Right lung (tissue), 5 donors: ENCODE results near the gene HYKK. TPM values are rescaled to one million over a fixed set of nuclear protein-coding genes. Genes with fewer than 3 reads are reported as not detected.
"Not testable (repeated sequence)": the region's sequence is repeated elsewhere in the genome, so short reads cannot be mapped to it uniquely, and the experiment has no call there.

Source experiments
- DNase-seq, 2 donors: peaks; one replicate each; pipeline ENCODE4 v3.0.0-alpha.2; 2013
- polyA plus RNA-seq, 5 donors: library from polyadenylated mRNA; unstranded; fragments of 120-200 nt; gene quantifications; one replicate each; pipeline versions ENCODE4 v1.2.1 to v1.2.3, GENCODE V29; 2013; ENCODE audit warnings: inconsistent platforms in 1 of 5, low replicate concordance in 1 of 5; ENCODE audit not compliant: insufficient read length in 5 of 5, insufficient read depth in 1 of 5

HYKK gene
- polyA plus RNA-seq, 5 donors: 4.3 to 6.9 (median 6.1) TPM

DNA sequence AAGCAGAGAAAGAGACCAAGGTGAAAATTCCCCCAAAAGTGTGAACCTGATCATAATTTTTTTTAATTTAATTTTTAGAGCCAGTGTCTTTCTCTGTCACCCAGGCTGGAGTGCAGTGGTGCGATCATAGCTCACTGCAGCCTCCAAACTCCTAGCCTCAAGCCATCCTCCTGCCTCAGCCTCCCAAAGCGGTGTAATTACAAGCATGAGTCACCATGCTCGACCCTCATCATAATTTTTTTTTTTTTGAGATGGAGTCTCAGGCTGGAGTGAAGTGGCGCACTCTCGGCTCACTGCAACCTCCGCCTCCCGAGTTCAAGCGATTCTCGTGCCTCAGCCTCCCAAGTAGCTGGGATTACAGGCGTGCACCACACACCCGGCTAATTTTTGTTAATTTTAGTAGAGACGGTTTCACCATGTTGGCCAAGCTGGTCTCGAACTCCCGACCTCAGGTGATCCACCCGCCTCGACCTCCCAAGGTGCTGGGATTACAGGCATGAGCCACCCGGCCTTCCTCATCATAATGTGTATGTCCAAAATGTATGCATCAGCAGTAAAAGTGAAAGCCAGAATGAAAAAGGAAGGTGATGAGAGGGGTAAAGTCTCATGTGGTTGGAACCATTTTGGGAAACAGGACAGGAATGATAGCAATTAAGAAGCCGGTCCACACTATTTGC is 32.2 kb downstream of the HYKK start:
- not testable (repeated sequence) for DNase-seq

DNA sequence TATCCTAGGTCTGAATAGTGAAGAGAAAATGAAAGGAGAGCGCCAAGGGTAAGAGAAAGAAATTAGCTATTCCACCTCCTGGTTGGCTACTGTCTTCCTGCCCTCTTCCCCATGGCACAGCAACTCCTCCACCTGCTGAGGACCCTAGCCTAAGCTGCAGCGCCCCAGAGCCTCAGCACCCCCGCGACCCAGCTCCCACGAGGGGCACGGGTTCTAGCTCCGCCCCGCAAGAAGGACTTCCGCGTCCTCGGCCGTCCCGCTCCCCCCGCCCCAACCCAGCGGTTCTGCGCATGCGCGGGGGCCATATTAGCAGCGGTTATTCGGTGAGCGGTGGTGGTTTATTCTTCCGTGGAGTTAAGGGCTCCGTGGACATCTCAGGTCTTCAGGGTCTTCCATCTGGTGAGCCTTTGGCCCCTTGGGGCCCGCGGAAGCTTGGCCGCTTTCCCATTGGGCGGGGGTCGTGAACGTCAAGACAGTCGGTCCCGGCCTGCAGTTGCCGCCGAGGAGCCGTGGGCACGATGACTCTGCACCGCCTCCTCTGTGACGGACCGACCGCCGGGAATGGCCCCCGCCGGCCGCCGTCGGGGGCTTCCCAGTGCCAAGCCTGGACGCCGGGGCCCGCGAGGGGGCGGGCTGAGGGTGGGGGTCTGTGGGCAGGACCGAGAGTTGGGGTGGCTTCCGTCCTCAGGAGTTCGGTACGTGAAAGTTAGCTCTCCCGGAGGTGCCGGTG is 32.9 kb downstream of the HYKK start, which contains the start of gene PSMA4:
Gene PSMA4 (plus strand): TSS at position 304 of the 730 bp plus-strand sequence. CDS start 1,484 bp downstream, outside the sequence.
- DNase-seq: peak; percentile 93 to 94

DNA sequence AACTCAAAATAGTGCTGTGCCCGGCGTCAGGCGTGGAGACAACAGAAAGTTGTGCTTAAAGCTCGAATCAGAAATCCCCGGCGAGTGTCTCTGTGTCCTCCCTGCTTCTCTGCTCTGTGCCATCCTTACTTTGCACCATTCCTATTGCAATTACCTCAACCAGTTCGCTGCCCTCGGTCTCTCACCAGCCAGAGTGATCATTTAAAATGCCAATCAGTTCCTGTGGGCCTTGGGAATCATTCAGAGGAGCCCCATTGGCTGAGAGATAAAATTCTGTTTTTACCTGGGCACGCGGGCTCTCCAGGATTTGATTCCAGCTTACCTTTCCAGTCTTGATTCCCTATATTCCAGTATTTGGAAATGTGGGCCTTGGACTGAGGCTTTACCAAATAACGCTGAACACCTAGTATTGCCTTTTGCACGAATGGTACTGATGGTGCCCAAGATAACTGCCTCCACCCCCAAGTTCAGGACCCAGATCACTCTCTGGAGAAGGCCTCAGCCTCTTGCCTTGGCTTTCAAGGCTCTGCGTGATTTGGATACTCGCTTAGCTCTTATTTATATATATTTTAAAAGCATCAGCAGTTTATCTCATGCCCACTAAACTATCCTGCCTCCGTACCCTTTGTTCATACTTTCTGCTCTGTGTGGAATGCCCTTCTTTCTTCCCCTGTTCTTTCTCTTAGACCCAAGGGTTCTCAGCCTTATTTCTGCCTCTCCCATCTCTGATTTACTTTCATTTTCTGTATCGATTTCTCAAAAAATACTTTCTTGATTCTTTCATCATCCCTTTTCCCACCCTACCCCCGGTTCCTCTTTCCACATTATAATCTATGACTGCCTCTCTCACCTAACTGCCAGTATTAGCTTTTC is 33.7 kb downstream of the HYKK start:
- DNase-seq: no peak

DNA sequence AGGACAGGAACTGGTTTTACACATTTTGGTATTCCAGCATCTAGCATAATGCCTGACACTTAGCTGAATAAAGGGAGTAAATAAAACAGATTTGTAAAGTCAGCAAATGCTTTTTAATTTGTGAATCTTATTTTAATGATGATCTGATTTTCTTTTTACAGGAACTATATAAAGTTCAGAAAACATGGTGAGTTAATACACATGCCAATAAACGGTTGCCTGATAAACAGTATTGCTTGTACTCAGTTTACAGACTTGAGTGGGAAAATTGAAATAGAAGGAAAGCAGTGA is 34.3 kb downstream of the HYKK start:
- DNase-seq: no peak

GRCh38 chr15:78542647-78543046 is 35.3 kb downstream of the HYKK start:
- DNase-seq: no peak

DNA sequence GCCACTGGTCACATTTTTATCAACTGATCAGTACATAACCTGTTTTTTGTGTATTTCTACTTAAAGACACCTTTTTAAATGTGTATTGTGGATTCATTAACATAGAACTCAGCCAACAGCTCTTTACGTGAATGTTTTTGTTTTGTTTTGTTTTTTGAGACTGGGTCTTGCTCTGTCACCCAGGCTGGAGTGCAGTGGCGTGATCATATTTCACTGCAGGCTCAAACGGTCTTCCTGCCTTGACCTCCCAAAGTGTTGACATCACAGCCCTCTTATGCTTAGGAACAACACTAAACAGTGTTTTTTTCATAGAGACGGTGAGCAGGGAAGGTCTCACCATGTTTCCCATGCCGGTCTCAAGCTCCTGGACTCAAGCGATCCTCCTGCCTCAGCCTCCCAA is 42.8 kb downstream of the HYKK start:
- no peak for DNase-seq

DNA sequence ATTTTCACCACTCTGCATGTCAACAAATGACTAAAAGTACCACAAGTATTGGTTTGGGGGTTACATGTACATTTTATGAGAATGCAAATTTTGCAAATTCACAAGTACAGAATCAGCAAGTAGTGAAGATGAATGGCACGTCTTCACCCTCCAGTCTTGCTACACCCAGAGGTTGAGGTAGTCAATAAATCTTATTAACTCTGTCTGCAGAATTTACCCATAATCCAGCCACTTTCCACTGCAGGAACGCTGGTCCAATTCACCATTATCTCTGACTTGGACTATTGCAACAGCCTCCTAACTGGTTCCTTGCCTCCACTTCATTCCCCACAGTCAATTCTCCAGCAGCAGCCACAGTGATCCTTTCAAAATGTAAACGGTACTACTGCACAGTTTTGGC is 43.4 kb downstream of the HYKK start:
- no peak for DNase-seq

- no peak for DNase-seq
Measured at GRCh38 chr15:78551902-78552301, 44.5 kb downstream of the HYKK start.

GRCh38 chr15:78552597-78552996 is 45.2 kb downstream of the HYKK start:
- no peak for DNase-seq

DNA sequence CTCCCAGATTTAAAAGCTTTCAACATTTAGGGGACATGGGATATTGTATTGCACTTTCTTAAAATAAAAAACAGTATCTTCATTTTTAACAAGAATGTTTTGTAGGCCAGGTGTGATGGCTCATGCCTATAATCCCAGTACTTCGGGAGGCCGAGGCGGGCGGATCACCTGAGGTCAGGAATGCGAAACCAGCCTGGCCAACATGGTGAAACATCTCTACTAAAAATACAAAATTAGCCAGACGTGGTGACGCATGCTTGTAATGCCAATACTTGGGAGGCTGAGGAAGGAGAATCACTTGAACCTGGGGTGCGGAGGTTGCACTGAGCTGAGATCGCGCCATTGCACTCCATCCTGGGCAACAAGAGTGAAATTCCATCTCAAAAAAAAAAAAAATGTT is 52.8 kb downstream of the HYKK start:
- not testable (repeated sequence) for DNase-seq

- DNase-seq: no peak
Measured at GRCh38 chr15:78561490-78561889, 54.1 kb downstream of the HYKK start.

DNA sequence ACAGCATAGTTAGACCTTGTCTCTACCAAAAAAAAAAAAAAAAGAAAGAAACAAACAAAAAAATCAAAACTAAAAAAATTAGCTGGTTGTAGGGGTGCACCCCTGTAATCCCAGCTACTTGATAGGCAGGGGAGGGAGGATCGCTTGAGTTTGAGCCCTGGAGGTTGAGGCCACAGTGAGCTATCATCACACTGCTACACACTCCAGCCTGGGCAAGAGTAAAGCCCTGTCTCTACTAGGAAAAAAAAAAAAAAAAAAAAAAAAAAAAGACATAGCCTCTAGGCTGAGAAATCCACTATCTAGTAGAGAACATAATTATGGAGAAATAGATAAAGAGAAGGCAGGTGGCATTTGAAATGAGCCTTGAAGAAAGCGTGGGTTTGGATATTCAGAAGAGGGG is 55.7 kb downstream of the HYKK start:
- no peak for DNase-seq

DNA sequence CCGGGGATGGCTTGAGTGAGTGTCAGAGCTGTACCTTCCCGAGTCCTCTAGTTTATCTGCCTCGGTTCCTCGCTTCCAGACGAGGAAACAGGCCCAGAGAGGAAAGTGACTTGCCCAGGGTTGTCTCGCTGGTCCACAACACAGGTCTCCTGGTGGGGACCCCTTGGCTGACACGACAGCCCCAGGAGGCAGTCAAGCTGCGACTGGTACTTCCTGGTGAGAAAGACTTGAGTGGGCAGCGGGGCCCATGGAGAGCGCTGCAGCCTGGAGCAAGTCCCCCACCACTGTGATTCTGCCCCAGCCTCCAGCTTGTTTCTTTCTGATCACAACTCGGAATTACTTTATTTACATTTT is 57.3 kb downstream of the HYKK start:
- DNase-seq: no peak

DNA sequence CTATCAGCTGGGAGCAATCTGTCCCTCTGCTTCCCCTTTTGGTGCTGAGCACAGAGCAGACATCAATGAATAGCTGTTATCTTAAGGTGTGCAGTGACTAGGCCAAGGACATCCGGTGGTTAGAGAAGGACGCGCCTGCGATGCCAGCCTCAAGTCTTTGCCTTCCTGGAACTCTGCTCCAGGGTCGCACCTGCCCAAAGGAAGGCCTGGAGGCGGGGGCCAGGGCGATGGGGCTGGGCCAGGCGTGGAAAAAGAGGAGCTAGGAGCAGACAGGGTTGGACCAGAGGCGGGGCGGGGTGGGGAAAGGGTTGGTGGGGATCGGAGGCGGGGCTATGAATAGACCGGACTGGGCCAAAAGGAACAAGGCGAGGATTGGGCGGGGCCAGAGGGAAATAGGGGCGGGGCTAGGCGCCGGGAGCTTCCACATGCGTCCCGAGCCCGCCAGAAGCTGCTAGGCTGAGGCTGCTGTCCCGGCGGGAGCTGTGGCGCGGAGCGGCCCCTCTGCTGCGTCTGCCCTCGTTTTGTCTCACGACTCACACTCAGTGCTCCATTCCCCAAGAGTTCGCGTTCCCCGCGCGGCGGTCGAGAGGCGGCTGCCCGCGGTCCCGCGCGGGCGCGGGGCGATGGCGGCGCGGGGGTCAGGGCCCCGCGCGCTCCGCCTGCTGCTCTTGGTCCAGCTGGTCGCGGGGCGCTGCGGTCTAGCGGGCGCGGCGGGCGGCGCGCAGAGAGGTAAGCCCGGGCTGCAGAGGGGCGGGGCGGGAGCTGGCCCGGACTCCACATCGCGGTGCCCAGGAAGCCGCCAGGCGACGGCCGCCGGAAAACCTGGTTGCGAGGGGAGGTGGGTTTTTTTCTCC is 57.9 kb downstream of the HYKK start, which contains the start of gene CHRNA5:
Gene CHRNA5 (plus strand): TSS at position 424 of the 854 bp plus-strand sequence. CDS start 200 bp downstream, at position 624.
- peak; percentile 68 to 70 for DNase-seq

GRCh38 chr15:78565951-78566774 is 58.8 kb downstream of the HYKK start:
- DNase-seq: peak; percentile 1 to 10

DNA sequence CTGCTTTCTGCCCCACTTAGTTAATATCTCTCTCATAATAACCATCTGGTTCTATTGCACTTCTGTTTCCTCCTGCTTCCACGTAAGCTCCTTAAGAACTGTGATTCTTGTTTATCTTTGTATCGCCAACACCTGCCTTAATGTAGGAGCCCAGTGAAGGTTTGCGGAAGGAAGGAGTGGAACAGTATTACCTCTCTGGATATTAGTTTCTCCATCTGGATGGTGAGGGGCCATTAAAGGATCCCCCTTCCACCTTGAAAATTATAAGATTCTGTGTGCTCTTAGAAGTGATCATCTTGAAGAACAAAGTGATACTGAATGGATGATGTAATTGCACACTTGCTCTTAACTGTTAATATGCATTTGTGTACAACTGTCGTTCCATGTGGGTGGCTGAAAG is 60.2 kb downstream of the HYKK start:
- no peak for DNase-seq

DNA sequence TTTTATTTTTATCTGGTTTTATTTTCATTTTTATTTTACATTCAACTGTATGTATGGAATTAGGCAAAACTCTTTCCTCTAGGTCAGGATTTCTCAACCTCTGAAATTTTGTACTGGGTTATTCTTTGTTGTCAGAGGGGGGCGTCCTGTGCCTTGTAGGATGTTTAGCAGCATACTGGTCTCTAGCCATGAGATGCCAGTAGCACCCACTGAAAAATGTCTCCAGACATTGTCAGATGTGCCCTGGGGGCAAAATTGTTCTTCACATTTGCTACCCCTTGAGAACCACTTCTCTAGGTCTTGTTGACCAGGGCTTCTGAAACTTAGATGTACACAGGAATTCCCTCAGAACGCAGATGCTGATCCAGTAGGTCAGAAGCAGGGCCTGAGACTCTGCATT is 63.3 kb downstream of the HYKK start:
- no peak for DNase-seq

DNA sequence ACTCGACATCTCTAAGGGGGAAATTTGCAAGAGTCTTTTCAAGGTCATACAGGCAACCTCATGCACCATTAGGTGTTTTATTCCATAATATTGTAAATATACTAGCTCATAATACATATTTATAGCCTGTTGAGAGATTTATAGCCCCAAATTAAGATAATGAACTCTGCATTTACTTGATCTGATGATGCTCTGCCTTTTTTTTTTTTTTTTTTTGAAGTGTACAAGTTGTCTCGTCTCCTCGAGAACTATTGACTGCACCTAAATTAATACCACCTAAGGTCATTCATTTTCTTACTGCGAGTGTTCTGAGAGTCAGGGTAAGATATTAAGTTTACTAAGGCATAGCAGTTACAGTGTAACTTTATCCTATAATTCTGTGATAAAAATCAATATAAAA is 64.0 kb downstream of the HYKK start:
- no peak for DNase-seq

DNA sequence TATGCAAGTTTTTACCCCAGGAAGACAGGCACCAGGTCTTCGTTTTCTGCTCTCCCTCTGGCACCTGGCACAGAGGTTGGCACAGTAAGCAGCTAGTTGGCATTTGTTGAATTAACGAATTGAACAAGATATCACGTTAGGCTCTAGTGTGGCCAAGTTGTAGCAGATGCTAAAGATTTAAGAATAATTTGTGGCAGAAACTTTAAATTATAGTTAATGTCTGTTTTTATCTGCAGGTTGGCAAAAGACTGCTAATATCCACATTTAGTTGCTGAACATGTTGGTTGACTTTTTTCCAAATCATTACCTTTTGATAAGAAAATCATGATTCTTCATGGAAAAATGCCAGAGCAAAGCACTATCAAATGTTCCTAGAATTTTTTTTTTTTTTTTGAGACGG is 66.0 kb downstream of the HYKK start:
- no peak for DNase-seq

GRCh38 chr15:78574944-78575343 is 67.6 kb downstream of the HYKK start:
- no peak for DNase-seq
